GM20000 (cell line): Measurements from ENCODE around the gene CARS1.

Experiments used
- DNase-seq: peaks from one replicate; pipeline ENCODE4 v3.0.0; 2012; ENCODE audit warnings: low spot score
- CTCF ChIP-seq: IDR thresholded peaks from 2 replicates; pipeline ENCODE4 v1.5.1; 2012; ENCODE audit warnings: mild to moderate bottlenecking, control low read depth; ENCODE audit errors: extremely low read depth, missing control alignments

Gene CARS1

GRCh38 chr11:2961080-2961479 is 96.1 kb downstream of the CARS1 start:
- no peak for TF ChIP-seq CTCF
- DNase-seq = no peak

- no peak for TF ChIP-seq CTCF
- DNase-seq = no peak
Measured at GRCh38 chr11:2960139-2960538, 97.1 kb downstream of the CARS1 start.

GRCh38 chr11:2958251-2958650 is 99.0 kb downstream of the CARS1 start:
- no peak for TF ChIP-seq CTCF

GRCh38 chr11:2955906-2956476 is 101.2 kb downstream of the CARS1 start:
- DNase-seq = no peak
- TF ChIP-seq CTCF = no peak

More at GRCh38 chr11:2958251-2958650, 99.0 kb downstream of the CARS1 start:
- no peak for DNase-seq

- no peak for DNase-seq
- no peak for TF ChIP-seq CTCF
Measured at GRCh38 chr11:2954263-2954662, 103.0 kb downstream of the CARS1 start.

- no peak for TF ChIP-seq CTCF
- DNase-seq = no peak
Measured at GRCh38 chr11:2952290-2952689, 104.9 kb downstream of the CARS1 start.

- no peak for TF ChIP-seq CTCF
- DNase-seq = no peak
Measured at GRCh38 chr11:2951231-2952110, 105.8 kb downstream of the CARS1 start.
